LNCaP clone FGC (cell line): ENCODE data around the gene GAS1.

ENCODE experiments used
- DNase-seq: peaks from one replicate; pipeline ENCODE4 v3.0.0-alpha.2; 2011; ENCODE audit warnings: low read depth
- H3K4me3 ChIP-seq: 2 replicates; pipeline ENCODE4 v1.5.1; 2011; ENCODE audit warnings: mild to moderate bottlenecking, low read depth, low read length, control low read depth
- CTCF ChIP-seq: IDR thresholded peaks from 2 replicates; pipeline ENCODE4 v1.5.1; 2012; ENCODE audit warnings: mild to moderate bottlenecking; ENCODE audit not compliant: control insufficient read depth, insufficient read depth; ENCODE audit errors: extremely low read depth

GAS1 gene

GRCh38 chr9:86901511-86901910 lies 45.8 kb downstream of the GAS1 start:
- H3K4me3 ChIP-seq, result no peak overlapping the region
- no peak for DNase-seq
- no peak for TF ChIP-seq CTCF
